ENCODE measurements around the gene TMED6.

TMED6 gene

DNA sequence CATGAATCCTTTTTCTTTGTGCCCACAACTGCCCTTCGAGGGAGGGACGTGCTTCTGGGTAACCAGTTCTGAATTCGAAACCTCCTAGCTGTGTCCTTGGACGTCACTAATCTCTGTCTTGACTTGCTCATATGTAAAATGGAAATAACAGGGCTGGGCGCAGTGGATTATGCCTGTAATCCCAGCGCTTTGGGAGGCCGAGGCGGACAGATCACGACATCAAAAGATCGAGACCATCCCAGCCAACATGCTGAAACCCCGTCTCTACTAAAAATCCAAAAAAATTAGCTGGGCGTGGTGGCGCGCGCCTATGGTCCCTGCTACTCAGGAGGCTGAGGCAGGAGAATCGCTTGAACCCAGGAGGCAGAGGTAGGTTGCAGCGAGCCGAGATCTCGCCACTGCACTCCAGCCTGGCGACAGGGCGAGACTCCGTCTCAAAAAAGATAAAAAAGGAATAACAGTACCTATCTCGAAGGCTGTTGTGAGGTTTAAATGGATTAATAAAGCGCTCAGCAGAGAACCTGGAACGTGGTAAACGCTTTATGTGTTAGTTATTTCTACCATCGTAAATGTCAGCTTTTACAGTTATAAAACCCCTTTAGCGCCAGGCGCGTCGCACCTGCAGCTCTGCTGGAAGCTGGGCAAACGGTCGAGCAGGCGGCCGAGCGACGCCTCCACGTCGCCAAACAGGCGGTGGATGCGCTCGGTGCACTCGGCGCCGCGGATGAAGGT is 12.9 kb downstream of the TMED6 start:
- ChIA-PET CTCF (no interaction called here), POLR2A (interaction anchor here (0.9 to 1.3 kb wide), 2 partner anchors 9 to 50 kb away, joined by 3 to 4 read pairs; no protein-coding TSS in a partner anchor)

DNA sequence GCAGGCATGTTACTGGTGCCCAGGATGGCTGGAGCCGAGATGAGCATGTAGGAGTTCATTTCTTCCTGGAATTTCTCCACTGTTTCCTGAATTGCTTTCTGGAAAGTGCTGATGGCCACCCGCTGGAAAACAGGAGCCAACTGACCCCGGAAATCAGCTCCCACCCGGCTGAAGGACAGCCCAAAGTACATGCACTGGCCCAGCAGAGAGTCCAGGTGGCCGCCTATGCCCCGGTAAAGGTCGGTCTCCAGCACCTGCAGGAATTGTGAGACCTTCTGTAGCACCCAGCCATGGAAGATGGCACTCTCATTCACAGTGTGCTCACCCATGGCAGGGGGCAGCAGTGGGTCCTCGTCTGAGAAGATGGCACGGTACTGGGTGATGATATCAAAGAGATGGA is 16.9 kb downstream of the TMED6 start:
- ChIA-PET POLR2A (no interaction called here), CTCF (no interaction called here)
- DNase-seq (ENCODE audit: extremely low spot score): no peak
- TF ChIP-seq ELF4 (IDR thresholded peaks at IDR 0.05) (no peak), CTBP1 (IDR thresholded peaks at IDR 0.05; ENCODE audit: borderline replicate concordance) (no peak), L3MBTL2 (conservative IDR thresholded peaks at IDR 0.05) (no peak), LEF1 (IDR thresholded peaks at IDR 0.05; ENCODE audit: borderline replicate concordance) (no peak), FOXK2 (IDR thresholded peaks at IDR 0.05) (no peak)

More for the DNA sequence above, 12.9 kb downstream of the TMED6 start:
- no peak for DNase-seq (ENCODE audit: extremely low spot score)
- no peak for TF ChIP-seq FOXM1 (IDR thresholded peaks at IDR 0.05; ENCODE audit: borderline replicate concordance)
- no peak for TF ChIP-seq FOXA1 (IDR thresholded peaks at IDR 0.05)
- TF ChIP-seq CTBP1 (IDR thresholded peaks at IDR 0.05; ENCODE audit: borderline replicate concordance): no peak
- TF ChIP-seq TARDBP (IDR thresholded peaks at IDR 0.05): no peak
- peak; percentile 21 for TF ChIP-seq L3MBTL2 (conservative IDR thresholded peaks at IDR 0.05)

DNA sequence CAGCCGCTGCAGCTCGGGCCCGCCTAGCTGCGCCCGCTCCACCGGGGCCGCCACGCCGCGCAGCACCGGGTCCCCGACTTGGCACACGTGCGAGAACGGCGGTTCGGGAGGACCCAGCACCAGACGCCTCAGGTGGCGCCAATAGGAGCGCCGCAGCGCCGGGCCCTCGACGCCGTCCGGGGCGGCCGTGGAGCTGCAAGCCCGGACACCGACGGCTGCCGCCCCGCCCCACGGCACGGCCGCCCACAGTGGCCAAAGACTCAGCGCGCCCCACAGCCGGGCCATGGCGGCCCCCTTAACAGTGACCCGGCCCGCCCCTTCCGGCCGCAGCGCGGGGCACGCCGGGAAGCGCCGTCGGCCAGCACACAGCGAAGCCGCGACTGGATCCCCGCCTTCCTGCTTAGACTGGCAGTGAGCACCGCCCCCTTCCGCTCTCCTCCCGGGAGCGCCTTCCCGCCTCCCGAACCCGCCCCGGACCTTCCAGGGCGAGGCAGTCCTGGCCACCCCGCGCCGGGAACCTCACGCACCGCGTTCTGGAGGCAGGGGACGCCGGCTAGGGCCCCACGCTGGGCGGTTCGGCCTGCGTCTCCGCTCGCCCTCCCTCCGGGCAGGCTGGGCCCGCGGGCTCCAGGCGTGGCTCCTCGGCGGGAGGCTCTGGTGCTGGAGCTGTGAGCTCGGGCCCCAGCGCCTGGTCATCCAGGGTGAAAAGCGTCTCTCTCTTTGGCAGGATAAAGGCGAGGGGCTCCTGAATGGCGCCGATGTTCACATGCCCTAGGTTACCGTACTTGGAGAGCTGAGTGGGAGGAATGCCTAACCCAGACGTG is 21.1 kb downstream of the TMED6 start, which contains the start of gene PDF:
Gene PDF, minus strand, starts transcription at position 303 of the 824 bp plus-strand sequence. Its CDS starts 18 bp downstream, at position 285.
- ChIA-PET POLR2A (interaction anchor here (1.3 to 1.7 kb wide), 3 partner anchors 10 to 18 kb away, joined by 3 to 5 read pairs (median 5); no protein-coding TSS in a partner anchor), CTCF (no interaction called here)
- DNase-seq (ENCODE audit: extremely low spot score): peak; percentile 89
- TF ChIP-seq LEF1 (IDR thresholded peaks at IDR 0.05; ENCODE audit: borderline replicate concordance) (peak; percentile 83; the same call in 1 of the 2 replicates), NFRKB (IDR thresholded peaks at IDR 0.05) (no peak), CTBP1 (IDR thresholded peaks at IDR 0.05; ENCODE audit: borderline replicate concordance) (no peak), ARNT (IDR thresholded peaks at IDR 0.05) (no peak), BHLHE40 (IDR thresholded peaks at IDR 0.05; ENCODE audit: borderline replicate concordance) (no peak), FOXM1 (IDR thresholded peaks at IDR 0.05; ENCODE audit: borderline replicate concordance) (no peak), SP1 (IDR thresholded peaks at IDR 0.05) (no peak), SUZ12 (IDR thresholded peaks at IDR 0.05) (no peak), ZNF384 (IDR thresholded peaks at IDR 0.05) (no peak), TARDBP (IDR thresholded peaks at IDR 0.05) (no peak), ELF4 (IDR thresholded peaks at IDR 0.05) (peak; percentile 48; the same call in 1 of the 2 replicates), FOXK2 (IDR thresholded peaks at IDR 0.05) (no peak), FOXA1 (IDR thresholded peaks at IDR 0.05) (no peak), HDGF (IDR thresholded peaks at IDR 0.05; ENCODE audit: borderline replicate concordance) (peak; percentile 74; the same call in 1 of the 2 replicates), L3MBTL2 (conservative IDR thresholded peaks at IDR 0.05) (peak; percentile 39; the same call in 1 of the 2 replicates)
- TF ChIP-seq, protein P1, sequence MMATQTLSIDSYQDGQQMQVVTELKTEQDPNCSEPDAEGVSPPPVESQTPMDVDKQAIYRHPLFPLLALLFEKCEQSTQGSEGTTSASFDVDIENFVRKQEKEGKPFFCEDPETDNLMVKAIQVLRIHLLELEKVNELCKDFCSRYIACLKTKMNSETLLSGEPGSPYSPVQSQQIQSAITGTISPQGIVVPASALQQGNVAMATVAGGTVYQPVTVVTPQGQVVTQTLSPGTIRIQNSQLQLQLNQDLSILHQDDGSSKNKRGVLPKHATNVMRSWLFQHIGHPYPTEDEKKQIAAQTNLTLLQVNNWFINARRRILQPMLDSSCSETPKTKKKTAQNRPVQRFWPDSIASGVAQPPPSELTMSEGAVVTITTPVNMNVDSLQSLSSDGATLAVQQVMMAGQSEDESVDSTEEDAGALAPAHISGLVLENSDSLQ (IDR thresholded peaks at IDR 0.05): peak; percentile 76

DNA sequence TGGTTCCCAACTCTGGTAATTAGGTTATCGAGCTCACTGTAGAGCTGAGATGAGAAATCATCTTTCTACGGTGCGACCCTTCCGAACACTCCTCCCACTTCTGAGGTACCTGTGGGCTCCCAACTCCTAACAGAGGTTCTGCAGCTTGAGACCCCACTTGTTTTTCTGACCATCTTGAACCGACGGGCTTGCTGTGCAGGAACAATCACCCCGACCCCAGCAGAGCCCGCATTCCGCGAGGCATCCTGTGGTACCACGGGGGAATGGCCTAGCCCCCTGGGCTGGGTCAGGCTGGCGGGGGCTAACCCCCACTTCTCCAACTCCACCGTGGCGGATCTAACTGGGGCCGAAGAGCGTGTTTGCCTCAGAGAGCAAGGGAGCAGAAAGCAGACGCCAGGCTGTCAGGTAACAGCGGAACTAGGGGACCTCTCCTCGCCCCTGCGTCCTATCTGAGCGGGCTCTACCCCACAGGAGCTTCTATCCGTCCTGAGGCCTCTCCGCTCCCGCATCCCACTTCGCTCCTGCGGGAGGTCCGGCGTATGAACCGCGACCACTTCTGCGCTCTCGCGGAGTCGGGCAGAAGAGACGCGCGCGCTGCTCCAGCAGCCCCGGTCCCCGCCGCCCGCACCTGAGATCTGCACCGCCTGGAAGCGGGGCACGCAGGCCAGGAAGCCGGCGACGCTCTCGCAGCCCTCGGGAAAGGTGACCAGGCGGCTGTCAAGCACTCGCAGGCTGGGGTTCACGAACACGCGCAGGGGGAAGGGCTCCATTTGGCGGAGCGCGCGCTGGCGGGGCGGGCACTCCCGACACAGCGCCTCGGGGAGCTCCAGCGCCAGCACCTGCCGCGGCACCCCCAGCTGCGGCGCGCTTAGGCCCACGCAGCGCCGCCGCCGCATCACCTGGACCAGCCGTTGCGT is 22.0 kb downstream of the TMED6 start:
- CTCF ChIA-PET: no interaction called here
- TF ChIP-seq FOXA1 (IDR thresholded peaks at IDR 0.05): no peak
- no peak for TF ChIP-seq SP1 (IDR thresholded peaks at IDR 0.05)
- no peak for TF ChIP-seq BHLHE40 (IDR thresholded peaks at IDR 0.05; ENCODE audit: borderline replicate concordance)
- TF ChIP-seq ZNF384 (IDR thresholded peaks at IDR 0.05): no peak
- no peak for TF ChIP-seq ELF4 (IDR thresholded peaks at IDR 0.05)
- TF ChIP-seq FOXK2 (IDR thresholded peaks at IDR 0.05): no peak
- no peak for TF ChIP-seq ARNT (IDR thresholded peaks at IDR 0.05)
- TF ChIP-seq LEF1 (IDR thresholded peaks at IDR 0.05; ENCODE audit: borderline replicate concordance): no peak
- TF ChIP-seq TARDBP (IDR thresholded peaks at IDR 0.05): no peak
- no peak for TF ChIP-seq SUZ12 (IDR thresholded peaks at IDR 0.05)
- TF ChIP-seq, protein P1 (IDR thresholded peaks at IDR 0.05): no peak
- TF ChIP-seq L3MBTL2 (conservative IDR thresholded peaks at IDR 0.05): no peak; the same call in 1 of the 2 replicates
- TF ChIP-seq CTBP1 (IDR thresholded peaks at IDR 0.05; ENCODE audit: borderline replicate concordance): no peak
- no peak for TF ChIP-seq NFRKB (IDR thresholded peaks at IDR 0.05)
- no peak for TF ChIP-seq HDGF (IDR thresholded peaks at IDR 0.05; ENCODE audit: borderline replicate concordance)
- TF ChIP-seq FOXM1 (IDR thresholded peaks at IDR 0.05; ENCODE audit: borderline replicate concordance): no peak
- POLR2A ChIA-PET: interaction anchor here (1.0 to 1.7 kb wide), 5 partner anchors 9 to 19 kb away, joined by 3 to 5 read pairs (median 4); partner anchors contain the start of gene COG8
- DNase-seq (ENCODE audit: extremely low spot score): no peak

DNA sequence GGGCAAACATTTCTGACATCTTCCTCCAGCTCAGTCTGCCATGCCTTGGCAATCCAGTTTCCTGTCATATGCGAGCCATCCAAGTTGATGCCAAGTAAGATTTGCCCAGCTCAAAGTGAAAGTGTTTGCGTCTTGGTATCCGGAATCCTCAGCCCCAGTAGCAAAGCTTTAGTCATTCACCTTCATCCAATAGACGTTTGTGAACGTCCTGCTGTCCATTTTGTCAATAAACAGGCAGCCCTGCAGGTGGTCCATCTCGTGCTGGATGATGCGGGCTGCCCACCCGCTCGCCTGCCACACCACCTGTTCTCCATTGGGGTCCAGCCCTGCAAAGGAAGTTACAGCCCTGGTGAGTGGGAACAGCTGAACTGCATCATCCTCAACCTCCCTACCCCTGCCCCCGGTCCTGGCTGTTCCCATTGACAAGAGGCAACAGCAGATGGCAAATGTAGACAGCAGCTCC is 22.7 kb downstream of the TMED6 start:
- POLR2A ChIA-PET: interaction anchor here (1.0 to 1.7 kb wide), 5 partner anchors 10 to 19 kb away, joined by 3 to 5 read pairs (median 3); partner anchors contain the start of gene COG8
- DNase-seq (ENCODE audit: extremely low spot score): no peak
- CTCF ChIA-PET: interaction anchor here (0.9 kb wide), 1 partner anchor 69 kb away, joined by 3 read pairs; no protein-coding TSS in a partner anchor
- TF ChIP-seq SUZ12 (IDR thresholded peaks at IDR 0.05) (no peak), CTBP1 (IDR thresholded peaks at IDR 0.05; ENCODE audit: borderline replicate concordance) (no peak), TARDBP (IDR thresholded peaks at IDR 0.05) (no peak), BHLHE40 (IDR thresholded peaks at IDR 0.05; ENCODE audit: borderline replicate concordance) (no peak), ZNF384 (IDR thresholded peaks at IDR 0.05) (no peak), ARNT (IDR thresholded peaks at IDR 0.05) (no peak), ELF4 (IDR thresholded peaks at IDR 0.05) (no peak), LEF1 (IDR thresholded peaks at IDR 0.05; ENCODE audit: borderline replicate concordance) (no peak), HDGF (IDR thresholded peaks at IDR 0.05; ENCODE audit: borderline replicate concordance) (no peak), NFRKB (IDR thresholded peaks at IDR 0.05) (no peak)

Measured in HEK293T (cell line).